Medulla oblongata (tissue), 1 donor: ENCODE results near the gene PRPS1L1.

ENCODE experiments used
- DNase-seq: peaks from one replicate; pipeline ENCODE4 v3.0.0-alpha.2; 2015; ENCODE audit errors: extremely low spot score

Gene PRPS1L1

GRCh38 chr7:18016547-18017444 lies 10.8 kb downstream of the PRPS1L1 start:
- no peak for DNase-seq

- no peak for DNase-seq
Measured at GRCh38 chr7:18013936-18014335, 13.7 kb downstream of the PRPS1L1 start.

GRCh38 chr7:18004372-18004771 lies 23.3 kb downstream of the PRPS1L1 start:
- DNase-seq = no peak

- no peak for DNase-seq
Measured at GRCh38 chr7:18003286-18003994, 24.2 kb downstream of the PRPS1L1 start.

GRCh38 chr7:17998692-17999091 lies 29.0 kb downstream of the PRPS1L1 start:
- DNase-seq = no peak

GRCh38 chr7:17996442-17997223 lies 31.0 kb downstream of the PRPS1L1 start:
- no peak for DNase-seq

- DNase-seq = no peak
Measured at GRCh38 chr7:17996040-17996439, 31.6 kb downstream of the PRPS1L1 start.

GRCh38 chr7:17994079-17994850 lies 33.4 kb downstream of the PRPS1L1 start:
- DNase-seq = no peak

- no peak for DNase-seq
Measured at GRCh38 chr7:17991866-17992648, 35.6 kb downstream of the PRPS1L1 start.

GRCh38 chr7:17990761-17991160 lies 36.9 kb downstream of the PRPS1L1 start:
- DNase-seq = no peak

GRCh38 chr7:17989546-17989945 lies 38.1 kb downstream of the PRPS1L1 start:
- no peak for DNase-seq

- no peak for DNase-seq
Measured at GRCh38 chr7:17988858-17989257, 38.8 kb downstream of the PRPS1L1 start.

- no peak for DNase-seq
Measured at GRCh38 chr7:17988141-17988540, 39.5 kb downstream of the PRPS1L1 start.

GRCh38 chr7:17986851-17987250 lies 40.8 kb downstream of the PRPS1L1 start:
- no peak for DNase-seq

GRCh38 chr7:17985473-17986239 lies 42.0 kb downstream of the PRPS1L1 start:
- DNase-seq = no peak

GRCh38 chr7:17984288-17984687 lies 43.4 kb downstream of the PRPS1L1 start:
- no peak for DNase-seq

- no peak for DNase-seq
Measured at GRCh38 chr7:17983221-17984062, 44.2 kb downstream of the PRPS1L1 start.

GRCh38 chr7:17976952-17977351 lies 50.7 kb downstream of the PRPS1L1 start:
- DNase-seq = no peak
